DOHH2 (cell line): ENCODE measurements around the gene NASP.

ENCODE experiments used
- EZH2phosphoT487 ChIP-seq: fragments of 200-600 bp; sonication (generic); IDR thresholded peaks from 2 replicates; pipeline ENCODE4 v1.6.1; 2017; ENCODE audit warnings: borderline replicate concordance, mild to moderate bottlenecking, antibody characterized with exemption, low read length, moderate library complexity, mixed read lengths
- TF ChIP-seq, protein P1 (sequence below): fragments of 200-600 bp; sonication (generic); IDR thresholded peaks from one replicate; pipeline ENCODE4 v1.5.1; 2014; ENCODE audit warnings: antibody characterized with exemption, mild to moderate bottlenecking, low read depth, low read length; ENCODE audit not compliant: poor library complexity, severe bottlenecking

GRCh38 chr1:45583666-45584350 lies at the start of gene NASP:
- TF ChIP-seq, protein P1, sequence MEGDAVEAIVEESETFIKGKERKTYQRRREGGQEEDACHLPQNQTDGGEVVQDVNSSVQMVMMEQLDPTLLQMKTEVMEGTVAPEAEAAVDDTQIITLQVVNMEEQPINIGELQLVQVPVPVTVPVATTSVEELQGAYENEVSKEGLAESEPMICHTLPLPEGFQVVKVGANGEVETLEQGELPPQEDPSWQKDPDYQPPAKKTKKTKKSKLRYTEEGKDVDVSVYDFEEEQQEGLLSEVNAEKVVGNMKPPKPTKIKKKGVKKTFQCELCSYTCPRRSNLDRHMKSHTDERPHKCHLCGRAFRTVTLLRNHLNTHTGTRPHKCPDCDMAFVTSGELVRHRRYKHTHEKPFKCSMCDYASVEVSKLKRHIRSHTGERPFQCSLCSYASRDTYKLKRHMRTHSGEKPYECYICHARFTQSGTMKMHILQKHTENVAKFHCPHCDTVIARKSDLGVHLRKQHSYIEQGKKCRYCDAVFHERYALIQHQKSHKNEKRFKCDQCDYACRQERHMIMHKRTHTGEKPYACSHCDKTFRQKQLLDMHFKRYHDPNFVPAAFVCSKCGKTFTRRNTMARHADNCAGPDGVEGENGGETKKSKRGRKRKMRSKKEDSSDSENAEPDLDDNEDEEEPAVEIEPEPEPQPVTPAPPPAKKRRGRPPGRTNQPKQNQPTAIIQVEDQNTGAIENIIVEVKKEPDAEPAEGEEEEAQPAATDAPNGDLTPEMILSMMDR, result no peak
- no peak for TF ChIP-seq EZH2phosphoT487
